A549 (cell line): ENCODE results near the gene ORC3.

ENCODE experiments used
- CEBPB ChIP-seq, 2 experiments: fragments of >200 bp in 1 of 2; sonication (Bioruptor Twin) in 1 of 2; formaldehyde crosslinking in 1 of 2; IDR thresholded peaks; 2 replicates each; pipeline ENCODE4 v1.6.1; 2012 to 2016
- EHMT2 ChIP-seq: fragments of 200-600 bp; sonication (generic); IDR thresholded peaks from 2 replicates; pipeline ENCODE4 v1.6.1; 2016; ENCODE audit warnings: antibody characterized with exemption, low read depth, mild to moderate bottlenecking, moderate library complexity
- ELK1 ChIP-seq: fragments of 150-350 bp; IDR thresholded peaks from 2 replicates; pipeline ENCODE4 v1.6.1; 2014; ENCODE audit warnings: low read depth, mild to moderate bottlenecking, low read length
- HEYL ChIP-seq: fragments of 250-450 bp; sonication (Bioruptor Pico); IDR thresholded peaks from 2 replicates; pipeline ENCODE4 v1.8.0; 2021; ENCODE audit warnings: mild to moderate bottlenecking, moderate library complexity
- KDM5A ChIP-seq: fragments of 200-600 bp; sonication (generic); IDR thresholded peaks from 2 replicates; pipeline ENCODE4 v1.6.1; 2016; ENCODE audit warnings: antibody characterized with exemption, mild to moderate bottlenecking
- MAX ChIP-seq: IDR thresholded peaks from 2 replicates; pipeline ENCODE4 v1.6.1; 2012
- MYC ChIP-seq: IDR thresholded peaks from 2 replicates; pipeline ENCODE4 v1.6.1; 2012; ENCODE audit warnings: mild to moderate bottlenecking, inconsistent platforms, low read length, improper control_type of control experiment, borderline replicate concordance
- PHF8 ChIP-seq: fragments of 200-600 bp; sonication (generic); IDR thresholded peaks from 2 replicates; pipeline ENCODE4 v1.6.1; 2016; ENCODE audit warnings: low read depth, mild to moderate bottlenecking, antibody characterized with exemption, moderate library complexity, borderline replicate concordance
- POLR2A ChIP-seq: IDR thresholded peaks from 2 replicates; pipeline ENCODE4 v1.6.1; 2012; ENCODE audit warnings: mild to moderate bottlenecking, low read length
- RAD21 ChIP-seq, 2 experiments: fragments of >200 bp in 1 of 2; sonication (Bioruptor Twin) in 1 of 2; formaldehyde crosslinking in 1 of 2; IDR thresholded peaks in 1 of 2; conservative IDR thresholded peaks in 1 of 2; 2 replicates in 1 of 2; 3 replicates in 1 of 2; pipeline ENCODE4 v1.6.1; 2012 to 2018; ENCODE audit warnings: inconsistent platforms in 1 of 2
- TF ChIP-seq, protein P1 (sequence below): fragments of >200 bp; sonication (Bioruptor Twin); formaldehyde crosslinking; IDR thresholded peaks from 3 replicates; pipeline ENCODE4 v1.5.1; 2016

GRCh38 chr6:87628424-87628823 is 38.5 kb downstream of the ORC3 start:
- TF ChIP-seq HEYL (CRISPR knock-in tag) (no peak), MYC (no peak), RAD21 (conservative IDR thresholded peaks at IDR 0.05 in 1 of 2, IDR thresholded peaks at IDR 0.05 in 1 of 2) (no peak), ELK1 (no peak), CEBPB (IDR thresholded peaks at IDR 0.05) (no peak), EHMT2 (no peak), PHF8 (no peak), KDM5A (no peak), POLR2A (no peak), MAX (no peak)
- TF ChIP-seq, protein P1, sequence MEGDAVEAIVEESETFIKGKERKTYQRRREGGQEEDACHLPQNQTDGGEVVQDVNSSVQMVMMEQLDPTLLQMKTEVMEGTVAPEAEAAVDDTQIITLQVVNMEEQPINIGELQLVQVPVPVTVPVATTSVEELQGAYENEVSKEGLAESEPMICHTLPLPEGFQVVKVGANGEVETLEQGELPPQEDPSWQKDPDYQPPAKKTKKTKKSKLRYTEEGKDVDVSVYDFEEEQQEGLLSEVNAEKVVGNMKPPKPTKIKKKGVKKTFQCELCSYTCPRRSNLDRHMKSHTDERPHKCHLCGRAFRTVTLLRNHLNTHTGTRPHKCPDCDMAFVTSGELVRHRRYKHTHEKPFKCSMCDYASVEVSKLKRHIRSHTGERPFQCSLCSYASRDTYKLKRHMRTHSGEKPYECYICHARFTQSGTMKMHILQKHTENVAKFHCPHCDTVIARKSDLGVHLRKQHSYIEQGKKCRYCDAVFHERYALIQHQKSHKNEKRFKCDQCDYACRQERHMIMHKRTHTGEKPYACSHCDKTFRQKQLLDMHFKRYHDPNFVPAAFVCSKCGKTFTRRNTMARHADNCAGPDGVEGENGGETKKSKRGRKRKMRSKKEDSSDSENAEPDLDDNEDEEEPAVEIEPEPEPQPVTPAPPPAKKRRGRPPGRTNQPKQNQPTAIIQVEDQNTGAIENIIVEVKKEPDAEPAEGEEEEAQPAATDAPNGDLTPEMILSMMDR, result no peak
